ENCODE data around the gene UFD1.

Gene UFD1

GRCh38 chr22:19522190-19522880 lies 43.3 kb upstream of the UFD1 start:
- H3K9me3 ChIP-seq (ENCODE audit: control insufficient read depth, low read length) = no peaks in the 10 kb centered on the region
- H3K4me3 ChIP-seq (ENCODE audit: low read length) = no peak overlapping the region
- H3K27me3 ChIP-seq (ENCODE audit: control insufficient read depth, insufficient read depth, low read length) = peaks cover 44% of the 10 kb centered on the region

GRCh38 chr22:19520566-19521305 lies 41.7 kb upstream of the UFD1 start:
- H3K36me3 ChIP-seq (ENCODE audit: control insufficient read depth, insufficient read depth, low read length) = no peaks in the 10 kb centered on the region
- no peak overlapping the region for H3K4me3 ChIP-seq (ENCODE audit: low read length)
- H3K9me3 ChIP-seq (ENCODE audit: control insufficient read depth, low read length) = no peaks in the 10 kb centered on the region
- peaks cover 12% of the 10 kb centered on the region for H3K4me1 ChIP-seq (ENCODE audit: control insufficient read depth, insufficient read depth, low read length)
- peaks cover 38% of the 10 kb centered on the region for H3K27me3 ChIP-seq (ENCODE audit: control insufficient read depth, insufficient read depth, low read length)
- H3K9ac ChIP-seq (ENCODE audit: low read length) = no peak overlapping the region

More at GRCh38 chr22:19522190-19522880, 43.3 kb upstream of the UFD1 start:
- no peaks in the 10 kb centered on the region for H3K36me3 ChIP-seq (ENCODE audit: control insufficient read depth, insufficient read depth, low read length)
- H3K4me1 ChIP-seq (ENCODE audit: control insufficient read depth, insufficient read depth, low read length) = peaks cover 12% of the 10 kb centered on the region
- H3K9ac ChIP-seq (ENCODE audit: low read length) = no peak overlapping the region

- Histone ChIP-seq H3K36me3 (ENCODE audit: control insufficient read depth, insufficient read depth, low read length) (no peaks in the 10 kb centered on the region), H3K4me3 (ENCODE audit: low read length) (no peak overlapping the region), H3K9ac (ENCODE audit: low read length) (no peak overlapping the region)
Observed at GRCh38 chr22:19520007-19520406, 41.0 kb upstream of the UFD1 start.

GRCh38 chr22:19519041-19519926 lies 40.3 kb upstream of the UFD1 start:
- no peak overlapping the region for H3K9ac ChIP-seq (ENCODE audit: low read length)
- H3K4me3 ChIP-seq (ENCODE audit: low read length) = no peak overlapping the region

More at GRCh38 chr22:19520007-19520406, 41.0 kb upstream of the UFD1 start:
- H3K27me3 ChIP-seq (ENCODE audit: control insufficient read depth, insufficient read depth, low read length) = peaks cover 31% of the 10 kb centered on the region
- H3K9me3 ChIP-seq (ENCODE audit: control insufficient read depth, low read length) = no peaks in the 10 kb centered on the region
- H3K4me1 ChIP-seq (ENCODE audit: control insufficient read depth, insufficient read depth, low read length) = peaks cover 12% of the 10 kb centered on the region

GRCh38 chr22:19518635-19519034 lies 39.6 kb upstream of the UFD1 start:
- Histone ChIP-seq H3K36me3 (ENCODE audit: control insufficient read depth, insufficient read depth, low read length) (no peaks in the 10 kb centered on the region), H3K4me3 (ENCODE audit: low read length) (no peak overlapping the region), H3K9ac (ENCODE audit: low read length) (no peak overlapping the region), H3K9me3 (ENCODE audit: control insufficient read depth, low read length) (no peaks in the 10 kb centered on the region), H3K4me1 (ENCODE audit: control insufficient read depth, insufficient read depth, low read length) (peaks cover 6% of the 10 kb centered on the region), H3K27me3 (ENCODE audit: control insufficient read depth, insufficient read depth, low read length) (peaks cover 17% of the 10 kb centered on the region)

More at GRCh38 chr22:19519041-19519926, 40.3 kb upstream of the UFD1 start:
- Histone ChIP-seq H3K9me3 (ENCODE audit: control insufficient read depth, low read length) (no peaks in the 10 kb centered on the region), H3K27me3 (ENCODE audit: control insufficient read depth, insufficient read depth, low read length) (peaks cover 24% of the 10 kb centered on the region), H3K4me1 (ENCODE audit: control insufficient read depth, insufficient read depth, low read length) (peaks cover 12% of the 10 kb centered on the region), H3K36me3 (ENCODE audit: control insufficient read depth, insufficient read depth, low read length) (no peaks in the 10 kb centered on the region)

- no peak overlapping the region for H3K4me3 ChIP-seq (ENCODE audit: low read length)
- H3K36me3 ChIP-seq (ENCODE audit: control insufficient read depth, insufficient read depth, low read length) = no peaks in the 10 kb centered on the region
- H3K9ac ChIP-seq (ENCODE audit: low read length) = no peak overlapping the region
- H3K27me3 ChIP-seq (ENCODE audit: control insufficient read depth, insufficient read depth, low read length) = peaks cover 12% of the 10 kb centered on the region
- no peaks in the 10 kb centered on the region for H3K9me3 ChIP-seq (ENCODE audit: control insufficient read depth, low read length)
- H3K4me1 ChIP-seq (ENCODE audit: control insufficient read depth, insufficient read depth, low read length) = peaks cover 1% of the 10 kb centered on the region
Observed at GRCh38 chr22:19517919-19518611, 39.1 kb upstream of the UFD1 start.

GRCh38 chr22:19517171-19517500 lies 38.1 kb upstream of the UFD1 start:
- no peaks in the 10 kb centered on the region for H3K9me3 ChIP-seq (ENCODE audit: control insufficient read depth, low read length)

GRCh38 chr22:19516378-19517170 lies 37.6 kb upstream of the UFD1 start:
- Histone ChIP-seq H3K36me3 (ENCODE audit: control insufficient read depth, insufficient read depth, low read length) (no peaks in the 10 kb centered on the region), H3K4me3 (ENCODE audit: low read length) (no peak overlapping the region), H3K4me1 (ENCODE audit: control insufficient read depth, insufficient read depth, low read length) (no peaks in the 10 kb centered on the region), H3K9me3 (ENCODE audit: control insufficient read depth, low read length) (no peaks in the 10 kb centered on the region), H3K27me3 (ENCODE audit: control insufficient read depth, insufficient read depth, low read length) (no peaks in the 10 kb centered on the region), H3K9ac (ENCODE audit: low read length) (no peak overlapping the region)

More at GRCh38 chr22:19517171-19517500, 38.1 kb upstream of the UFD1 start:
- H3K27me3 ChIP-seq (ENCODE audit: control insufficient read depth, insufficient read depth, low read length) = peaks cover 3% of the 10 kb centered on the region
- H3K4me3 ChIP-seq (ENCODE audit: low read length) = no peak overlapping the region
- no peaks in the 10 kb centered on the region for H3K36me3 ChIP-seq (ENCODE audit: control insufficient read depth, insufficient read depth, low read length)
- H3K9ac ChIP-seq (ENCODE audit: low read length) = no peak overlapping the region
- H3K4me1 ChIP-seq (ENCODE audit: control insufficient read depth, insufficient read depth, low read length) = no peaks in the 10 kb centered on the region

- Histone ChIP-seq H3K9me3 (ENCODE audit: control insufficient read depth, low read length) (no peaks in the 10 kb centered on the region), H3K9ac (ENCODE audit: low read length) (no peak overlapping the region)
Observed at GRCh38 chr22:19515654-19516377, 36.8 kb upstream of the UFD1 start.

GRCh38 chr22:19514831-19515565 lies 36.0 kb upstream of the UFD1 start:
- Histone ChIP-seq H3K9ac (ENCODE audit: low read length) (no peak overlapping the region), H3K36me3 (ENCODE audit: control insufficient read depth, insufficient read depth, low read length) (no peaks in the 10 kb centered on the region), H3K9me3 (ENCODE audit: control insufficient read depth, low read length) (no peaks in the 10 kb centered on the region), H3K4me1 (ENCODE audit: control insufficient read depth, insufficient read depth, low read length) (no peaks in the 10 kb centered on the region), H3K27me3 (ENCODE audit: control insufficient read depth, insufficient read depth, low read length) (no peaks in the 10 kb centered on the region), H3K4me3 (ENCODE audit: low read length) (no peak overlapping the region)

More at GRCh38 chr22:19515654-19516377, 36.8 kb upstream of the UFD1 start:
- Histone ChIP-seq H3K4me1 (ENCODE audit: control insufficient read depth, insufficient read depth, low read length) (no peaks in the 10 kb centered on the region), H3K36me3 (ENCODE audit: control insufficient read depth, insufficient read depth, low read length) (no peaks in the 10 kb centered on the region), H3K27me3 (ENCODE audit: control insufficient read depth, insufficient read depth, low read length) (no peaks in the 10 kb centered on the region), H3K4me3 (ENCODE audit: low read length) (no peak overlapping the region)
